ENCODE results near the gene DCLK1.

DNA sequence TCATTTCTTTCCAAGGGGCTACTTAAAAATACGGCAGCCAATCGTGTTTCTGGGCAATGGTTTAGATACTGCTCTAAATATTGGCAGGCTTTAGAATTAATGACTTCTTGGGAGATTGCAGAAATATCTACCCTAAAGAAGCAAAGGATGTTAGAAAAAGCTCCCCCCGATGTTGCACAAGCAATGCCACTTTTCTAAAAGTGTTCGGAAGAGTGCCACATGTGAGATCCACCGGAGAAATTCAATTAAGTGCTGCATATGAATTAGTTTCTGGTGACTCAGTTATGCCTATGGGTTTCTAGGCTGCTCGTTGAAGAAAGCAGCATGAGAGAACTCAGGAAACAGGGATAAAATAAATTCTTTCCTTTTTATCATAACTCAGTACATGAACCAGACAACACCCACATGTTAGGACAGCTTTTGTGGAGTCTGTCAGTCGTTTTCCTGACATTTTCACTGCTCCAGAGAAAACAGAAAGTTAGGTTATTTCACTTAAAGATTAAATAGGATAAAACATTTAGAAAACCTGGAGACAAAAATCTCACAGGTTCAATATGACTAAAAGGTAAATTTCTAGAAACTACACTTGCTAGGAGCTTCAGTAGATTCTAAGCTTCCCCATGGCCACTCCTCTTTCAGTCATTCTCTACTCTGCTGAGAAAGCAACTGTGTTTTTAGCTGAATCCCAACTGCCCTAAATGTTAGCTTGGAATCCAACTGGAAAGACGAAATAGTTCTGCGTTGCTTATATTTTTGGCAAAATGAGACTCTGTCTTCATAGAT, 244.7 kb downstream of the DCLK1 start:
- TF ChIP-seq POLR2A (IDR thresholded peaks at IDR 0.05) (no peak), POLR2AphosphoS5 (IDR thresholded peaks at IDR 0.05) (no peak)
- TF ChIP-seq, protein P1, sequence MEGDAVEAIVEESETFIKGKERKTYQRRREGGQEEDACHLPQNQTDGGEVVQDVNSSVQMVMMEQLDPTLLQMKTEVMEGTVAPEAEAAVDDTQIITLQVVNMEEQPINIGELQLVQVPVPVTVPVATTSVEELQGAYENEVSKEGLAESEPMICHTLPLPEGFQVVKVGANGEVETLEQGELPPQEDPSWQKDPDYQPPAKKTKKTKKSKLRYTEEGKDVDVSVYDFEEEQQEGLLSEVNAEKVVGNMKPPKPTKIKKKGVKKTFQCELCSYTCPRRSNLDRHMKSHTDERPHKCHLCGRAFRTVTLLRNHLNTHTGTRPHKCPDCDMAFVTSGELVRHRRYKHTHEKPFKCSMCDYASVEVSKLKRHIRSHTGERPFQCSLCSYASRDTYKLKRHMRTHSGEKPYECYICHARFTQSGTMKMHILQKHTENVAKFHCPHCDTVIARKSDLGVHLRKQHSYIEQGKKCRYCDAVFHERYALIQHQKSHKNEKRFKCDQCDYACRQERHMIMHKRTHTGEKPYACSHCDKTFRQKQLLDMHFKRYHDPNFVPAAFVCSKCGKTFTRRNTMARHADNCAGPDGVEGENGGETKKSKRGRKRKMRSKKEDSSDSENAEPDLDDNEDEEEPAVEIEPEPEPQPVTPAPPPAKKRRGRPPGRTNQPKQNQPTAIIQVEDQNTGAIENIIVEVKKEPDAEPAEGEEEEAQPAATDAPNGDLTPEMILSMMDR (IDR thresholded peaks at IDR 0.05), result no peak

All from prostate gland (tissue), 2 donors.